Measurements from ENCODE around the gene TAPBPL.
"Not testable (repeated sequence)": the region's sequence is repeated elsewhere in the genome, so short reads cannot be mapped to it uniquely, and the experiment has no call there.

TAPBPL gene

DNA sequence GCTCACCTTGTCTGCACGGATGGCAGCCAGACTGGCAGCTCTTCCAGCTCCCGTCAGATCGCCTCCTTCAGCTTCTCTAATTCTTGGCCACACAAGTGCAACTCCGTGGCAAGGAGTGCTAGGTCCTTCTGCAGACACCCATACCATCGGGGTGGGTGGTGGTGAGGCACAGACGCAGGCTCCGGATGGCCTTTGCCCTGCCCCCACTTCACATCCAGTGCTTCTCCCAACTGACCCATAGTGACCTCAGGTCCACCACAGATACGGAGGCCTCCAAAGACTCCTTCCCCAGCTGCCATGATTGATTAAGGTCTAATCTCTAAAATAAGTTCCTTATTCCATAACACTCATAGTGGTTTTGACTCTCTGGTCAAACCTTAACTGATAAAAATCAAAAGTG, 27.0 kb upstream of the TAPBPL start:
- no peak overlapping the region for H3K9ac ChIP-seq (ENCODE audit: low read length in 5 of 5)
- H3K4me3 ChIP-seq (ENCODE audit: low read depth in 1 of 5, low read length in 5 of 5), result no peak overlapping the region
- H3K9me3 ChIP-seq (ENCODE audit: control insufficient read depth in 5 of 5, low read length in 5 of 5), result no peaks in the 10 kb centered on the region
- no peak overlapping the region for H3K27ac ChIP-seq (ENCODE audit: low read depth, low read length)
- no peaks in the 10 kb centered on the region for H3K36me3 ChIP-seq (ENCODE audit: control insufficient read depth in 5 of 5, insufficient read depth in 5 of 5, low read length in 5 of 5)
- H3K27me3 ChIP-seq (ENCODE audit: control insufficient read depth in 5 of 5, insufficient read depth in 4 of 5, low read length in 5 of 5), result no peaks in the 10 kb centered on the region
- peaks cover 2 to 12% (median 9%) of the 10 kb centered on the region in 5 donors for H3K4me1 ChIP-seq (ENCODE audit: control insufficient read depth in 5 of 5, insufficient read depth in 5 of 5, low read length in 5 of 5)

DNA sequence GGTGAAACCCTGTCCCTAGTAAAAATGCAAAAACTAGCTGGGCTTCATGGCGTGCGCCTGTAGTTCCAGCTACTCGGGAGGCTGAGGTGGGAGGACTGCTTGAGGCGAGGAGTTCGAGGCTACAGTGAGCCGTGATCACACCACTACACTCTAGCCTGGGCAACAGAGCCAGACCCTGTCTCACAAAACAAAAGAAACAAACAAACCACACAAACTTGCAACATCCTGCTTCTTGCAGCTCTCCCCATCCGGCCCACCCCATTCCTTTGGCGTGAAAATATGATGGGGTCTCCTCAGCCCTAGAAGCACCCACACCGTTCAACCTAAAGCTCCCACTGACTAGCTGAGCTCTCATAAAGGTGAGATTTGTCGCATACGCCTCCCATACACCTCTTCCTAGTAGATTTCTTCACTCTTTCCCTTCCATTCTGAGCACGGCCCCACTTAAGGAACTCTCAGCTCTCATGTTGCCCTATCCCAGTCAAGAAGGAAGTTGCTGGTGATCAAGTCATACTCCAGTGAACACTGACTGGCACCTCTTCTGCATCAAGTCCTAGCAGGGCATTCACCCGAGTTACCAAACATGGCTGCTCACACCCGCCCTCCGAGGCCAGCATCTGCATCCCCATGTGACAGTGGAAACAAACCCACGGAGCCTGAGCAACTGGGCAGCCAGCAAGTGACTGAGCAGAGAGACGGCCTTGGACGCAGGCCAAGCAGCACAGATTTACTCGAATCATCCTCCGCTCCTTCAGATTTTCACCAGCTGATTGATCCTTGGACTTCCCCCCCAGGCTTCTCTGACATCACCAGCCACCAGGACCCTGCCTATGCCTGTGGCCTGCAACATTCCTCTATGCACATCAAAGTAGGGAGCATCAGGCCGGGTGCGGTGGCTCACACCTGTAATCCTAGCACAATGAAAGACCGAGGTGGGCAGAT, 26.0 kb upstream of the TAPBPL start:
- Histone ChIP-seq H3K27me3 (ENCODE audit: control insufficient read depth in 5 of 5, insufficient read depth in 4 of 5, low read length in 5 of 5) (no peaks in the 10 kb centered on the region), H3K27ac (ENCODE audit: low read depth, low read length) (no peak overlapping the region), H3K9me3 (ENCODE audit: control insufficient read depth in 5 of 5, low read length in 5 of 5) (no peaks in the 10 kb centered on the region), H3K4me3 (ENCODE audit: low read depth in 1 of 5, low read length in 5 of 5) (no peak overlapping the region), H3K9ac (ENCODE audit: low read length in 5 of 5) (no peak overlapping the region), H3K4me1 (ENCODE audit: control insufficient read depth in 5 of 5, insufficient read depth in 5 of 5, low read length in 5 of 5) (peaks cover 9 to 19% (median 18%) of the 10 kb centered on the region in 5 donors), H3K36me3 (ENCODE audit: control insufficient read depth in 5 of 5, insufficient read depth in 5 of 5, low read length in 5 of 5) (no peaks in the 10 kb centered on the region)

DNA sequence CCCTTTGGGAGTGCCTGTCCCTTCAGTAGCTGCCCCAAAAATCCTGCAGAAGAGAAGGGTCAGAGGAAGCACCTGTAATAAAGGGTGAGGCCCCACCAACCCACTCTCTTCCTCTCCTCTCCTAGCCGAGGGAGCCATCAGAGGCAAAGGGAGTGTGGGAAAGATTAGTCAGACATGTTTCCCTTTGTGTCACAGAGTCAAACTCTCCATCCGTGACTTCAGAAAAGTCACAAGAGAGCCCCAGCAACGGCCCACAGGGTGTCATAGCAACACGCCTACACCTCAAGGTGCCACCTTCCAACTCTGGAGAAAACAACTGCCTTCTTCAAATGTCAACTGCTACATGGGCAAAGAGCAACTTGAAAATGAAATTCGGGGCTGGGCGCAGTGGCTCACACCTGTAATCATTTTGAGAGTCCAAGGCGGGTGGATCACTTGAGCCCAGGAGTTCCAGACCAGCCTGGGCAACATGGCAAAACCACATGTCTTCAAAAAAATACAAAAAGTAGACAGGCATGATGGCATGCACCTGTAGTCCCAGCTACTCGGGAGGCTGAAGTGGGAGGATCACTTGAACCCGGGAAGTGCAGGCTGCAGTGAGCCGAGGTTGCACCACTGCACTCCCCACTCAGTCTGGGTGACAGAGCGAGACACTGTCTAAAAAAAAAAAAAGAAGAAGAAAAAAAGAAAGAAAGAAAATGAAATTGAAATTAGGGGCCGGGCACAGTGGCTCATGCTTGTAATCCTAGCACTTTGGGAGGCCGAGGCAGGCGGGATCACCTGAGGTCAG, 24.8 kb upstream of the TAPBPL start:
- Histone ChIP-seq H3K9me3 (ENCODE audit: control insufficient read depth in 5 of 5, low read length in 5 of 5) (no peaks in the 10 kb centered on the region), H3K27me3 (ENCODE audit: control insufficient read depth in 5 of 5, insufficient read depth in 4 of 5, low read length in 5 of 5) (no peaks in the 10 kb centered on the region), H3K27ac (ENCODE audit: low read depth, low read length) (no peak overlapping the region), H3K4me1 (ENCODE audit: control insufficient read depth in 5 of 5, insufficient read depth in 5 of 5, low read length in 5 of 5) (peaks cover 12 to 27% (median 22%) of the 10 kb centered on the region in 5 donors), H3K9ac (ENCODE audit: low read length in 5 of 5) (no peak overlapping the region), H3K36me3 (ENCODE audit: control insufficient read depth in 5 of 5, insufficient read depth in 5 of 5, low read length in 5 of 5) (no peaks in the 10 kb centered on the region), H3K4me3 (ENCODE audit: low read depth in 1 of 5, low read length in 5 of 5) (no peak overlapping the region)

DNA sequence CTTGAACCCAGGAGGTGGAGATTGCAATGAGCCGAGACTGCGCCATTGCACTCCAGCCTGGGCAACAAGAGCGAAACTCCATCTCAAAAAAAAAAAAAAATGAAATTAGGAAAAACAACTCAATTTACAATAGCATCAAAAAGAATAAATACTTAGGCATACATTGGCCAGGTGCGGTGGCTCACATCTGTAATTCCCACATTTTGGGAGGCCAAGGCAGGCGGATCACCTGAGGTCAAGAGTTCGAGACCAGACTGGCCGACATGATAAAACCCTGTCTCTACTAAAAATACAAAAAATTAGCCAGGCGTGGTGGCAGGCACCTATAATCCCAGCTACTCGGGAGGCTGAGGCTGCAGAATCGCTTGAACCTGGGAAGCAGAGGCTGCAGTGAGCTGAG, 24.0 kb upstream of the TAPBPL start:
- not testable (repeated sequence) for H3K27ac ChIP-seq (ENCODE audit: low read depth, low read length); H3K9ac ChIP-seq (ENCODE audit: low read length in 5 of 5)

DNA sequence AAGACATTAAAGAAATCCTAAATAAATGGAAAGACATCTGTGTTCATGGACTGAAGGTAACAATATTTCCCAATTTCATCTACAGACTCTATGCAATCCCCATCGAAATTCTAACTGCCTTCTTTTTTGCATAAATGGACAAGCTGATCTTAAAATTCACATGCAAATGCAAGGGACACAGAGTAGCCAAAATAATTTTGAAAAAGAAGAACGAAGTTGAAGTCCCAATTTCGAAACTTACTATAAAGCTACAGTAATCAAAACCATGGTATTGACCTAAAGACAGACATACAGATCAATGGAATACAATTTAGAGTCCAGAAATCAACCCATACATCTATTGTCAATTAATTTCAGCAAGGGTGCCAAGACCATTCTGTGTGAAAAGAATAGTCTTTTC, 23.5 kb upstream of the TAPBPL start:
- Histone ChIP-seq H3K4me1 (ENCODE audit: control insufficient read depth in 5 of 5, insufficient read depth in 5 of 5, low read length in 5 of 5) (peaks cover 12 to 25% (median 20%) of the 10 kb centered on the region in 5 donors), H3K36me3 (ENCODE audit: control insufficient read depth in 5 of 5, insufficient read depth in 5 of 5, low read length in 5 of 5) (no peaks in the 10 kb centered on the region), H3K9me3 (ENCODE audit: control insufficient read depth in 5 of 5, low read length in 5 of 5) (no peaks in the 10 kb centered on the region), H3K27me3 (ENCODE audit: control insufficient read depth in 5 of 5, insufficient read depth in 4 of 5, low read length in 5 of 5) (no peaks in the 10 kb centered on the region), H3K27ac (ENCODE audit: low read depth, low read length) (no peak overlapping the region), H3K4me3 (ENCODE audit: low read depth in 1 of 5, low read length in 5 of 5) (no peak overlapping the region), H3K9ac (ENCODE audit: low read length in 5 of 5) (no peak overlapping the region)

More for the DNA sequence above, 24.0 kb upstream of the TAPBPL start:
- not testable (repeated sequence) for H3K9me3 ChIP-seq (ENCODE audit: control insufficient read depth in 5 of 5, low read length in 5 of 5); H3K36me3 ChIP-seq (ENCODE audit: control insufficient read depth in 5 of 5, insufficient read depth in 5 of 5, low read length in 5 of 5); H3K4me3 ChIP-seq (ENCODE audit: low read depth in 1 of 5, low read length in 5 of 5); H3K27me3 ChIP-seq (ENCODE audit: control insufficient read depth in 5 of 5, insufficient read depth in 4 of 5, low read length in 5 of 5)
- H3K4me1 ChIP-seq (ENCODE audit: control insufficient read depth in 5 of 5, insufficient read depth in 5 of 5, low read length in 5 of 5), result peaks cover 12 to 27% (median 22%) of the 10 kb centered on the region in 5 donors

DNA sequence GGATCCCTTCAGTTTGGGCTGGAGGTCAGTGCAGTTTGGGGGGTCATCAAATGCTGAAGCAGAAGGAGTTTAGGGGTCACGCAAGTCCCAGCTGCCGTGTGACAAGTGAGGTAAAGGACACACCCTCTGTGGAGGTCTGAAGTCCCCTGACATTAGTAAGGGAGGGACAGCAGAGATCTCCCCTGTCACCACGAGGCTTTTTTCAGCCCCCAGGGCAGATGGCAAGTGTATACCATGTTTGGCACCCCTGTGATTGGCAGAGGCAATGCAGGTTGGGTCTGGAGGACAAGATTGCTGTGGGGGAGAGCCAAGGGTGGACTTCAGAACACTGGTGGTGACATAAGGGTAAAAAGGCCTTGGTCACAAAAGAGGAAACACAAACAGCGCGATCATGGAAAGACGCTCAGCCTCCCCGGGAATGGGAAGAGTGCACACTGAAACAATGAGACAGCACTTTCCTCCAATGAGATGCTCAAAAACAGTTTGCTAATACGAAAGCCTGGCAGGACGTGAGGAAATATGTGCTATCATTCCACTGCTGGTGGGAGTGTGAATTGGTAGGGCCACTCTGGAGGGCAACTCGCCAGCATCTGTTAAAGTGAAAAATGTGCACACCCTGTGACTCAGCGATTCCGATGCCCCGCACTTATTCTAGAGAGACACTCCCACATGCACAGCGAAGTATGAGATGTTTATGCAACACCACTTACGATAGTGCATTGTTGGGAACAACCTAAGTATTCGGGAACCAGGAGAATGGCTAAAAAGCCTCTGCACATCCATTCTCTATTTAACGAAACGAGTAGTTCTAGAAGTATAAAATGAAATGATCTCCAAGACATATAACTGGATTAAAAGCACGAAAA, 21.5 kb upstream of the TAPBPL start:
- Histone ChIP-seq H3K9ac (ENCODE audit: low read length in 5 of 5) (peak overlapping the region in 4 of 5 donors; percentile 28 to 59 (median 46)), H3K4me3 (ENCODE audit: low read depth in 1 of 5, low read length in 5 of 5) (peak overlapping the region; percentile 38 to 60 (median 56)), H3K9me3 (ENCODE audit: control insufficient read depth in 5 of 5, low read length in 5 of 5) (no peaks in the 10 kb centered on the region), H3K36me3 (ENCODE audit: control insufficient read depth in 5 of 5, insufficient read depth in 5 of 5, low read length in 5 of 5) (no peaks in the 10 kb centered on the region), H3K4me1 (ENCODE audit: control insufficient read depth in 5 of 5, insufficient read depth in 5 of 5, low read length in 5 of 5) (peaks cover 10 to 17% (median 13%) of the 10 kb centered on the region in 5 donors), H3K27me3 (ENCODE audit: control insufficient read depth in 5 of 5, insufficient read depth in 4 of 5, low read length in 5 of 5) (no peaks in the 10 kb centered on the region), H3K27ac (ENCODE audit: low read depth, low read length) (peak overlapping the region; percentile 81)

DNA sequence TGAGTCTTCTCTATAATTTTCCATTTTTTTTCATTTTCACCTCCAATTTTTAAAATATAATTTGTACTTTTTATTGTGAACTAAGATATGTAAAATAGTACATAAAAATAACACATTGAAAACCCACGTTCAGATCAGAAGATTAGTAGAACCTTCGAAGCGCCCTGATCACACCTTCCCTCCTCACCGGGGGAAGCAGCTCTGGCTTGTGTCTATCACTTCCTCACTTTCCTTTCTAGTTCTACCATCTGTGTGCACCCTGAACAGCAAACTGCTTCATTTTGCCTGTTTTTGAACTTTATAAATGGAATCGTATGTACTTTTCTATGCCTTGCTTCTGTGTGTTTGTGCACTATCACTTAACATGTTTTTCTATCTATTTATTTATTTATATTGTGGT, 18.9 kb upstream of the TAPBPL start:
- H3K27ac ChIP-seq (ENCODE audit: low read depth, low read length), result no peak overlapping the region
- H3K9ac ChIP-seq (ENCODE audit: low read length in 5 of 5), result no peak overlapping the region
- no peaks in the 10 kb centered on the region for H3K27me3 ChIP-seq (ENCODE audit: control insufficient read depth in 5 of 5, insufficient read depth in 4 of 5, low read length in 5 of 5)
- no peaks in the 10 kb centered on the region for H3K9me3 ChIP-seq (ENCODE audit: control insufficient read depth in 5 of 5, low read length in 5 of 5)
- H3K4me3 ChIP-seq (ENCODE audit: low read depth in 1 of 5, low read length in 5 of 5), result no peak overlapping the region
- no peaks in the 10 kb centered on the region for H3K36me3 ChIP-seq (ENCODE audit: control insufficient read depth in 5 of 5, insufficient read depth in 5 of 5, low read length in 5 of 5)
- H3K4me1 ChIP-seq (ENCODE audit: control insufficient read depth in 5 of 5, insufficient read depth in 5 of 5, low read length in 5 of 5), result peaks cover 10 to 17% (median 13%) of the 10 kb centered on the region in 5 donors

DNA sequence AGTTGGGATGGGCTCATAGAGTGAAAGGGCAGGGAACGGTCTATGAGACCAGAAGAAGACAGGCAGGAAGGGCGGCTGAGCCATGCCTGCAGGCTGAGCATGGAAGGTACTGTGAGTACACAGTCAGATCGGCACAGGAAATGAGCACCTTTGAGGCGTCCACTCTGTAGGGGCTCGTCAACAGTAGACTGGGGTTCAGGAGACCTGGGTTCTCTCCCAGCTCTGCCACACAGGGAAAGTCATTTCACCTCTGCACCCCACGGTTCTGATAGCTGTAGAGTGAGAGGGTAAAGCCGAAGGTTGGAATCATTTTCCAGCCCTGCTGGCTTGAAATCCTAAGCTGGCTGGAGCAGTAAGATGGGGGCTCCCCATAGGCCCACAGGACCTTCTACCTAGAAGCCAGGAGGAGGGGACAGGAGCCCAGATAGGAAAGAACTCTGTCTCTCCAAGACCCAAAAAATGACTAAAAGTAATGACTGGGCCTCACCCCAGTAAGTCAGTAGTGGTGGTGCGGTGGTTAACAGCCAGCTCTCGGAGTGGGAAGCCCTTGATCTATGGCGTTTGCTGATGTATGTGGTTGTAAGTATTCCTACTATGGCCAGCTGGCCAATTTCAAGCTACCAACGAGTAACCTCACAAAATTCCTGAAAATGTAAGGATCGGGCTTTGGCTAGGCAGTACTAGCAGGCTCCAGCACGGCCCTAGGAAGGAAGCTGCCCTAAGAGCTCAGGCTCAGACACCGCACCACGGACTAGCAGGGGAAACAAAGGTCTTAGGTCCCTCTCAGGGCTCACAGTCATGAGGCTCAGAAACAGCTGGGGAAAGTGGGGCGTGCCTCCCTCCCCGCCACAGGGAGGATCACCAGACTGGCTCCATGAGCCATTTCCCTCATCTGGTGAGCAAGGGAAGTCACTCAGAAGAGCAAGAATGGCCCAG, 17.4 kb upstream of the TAPBPL start:
- Histone ChIP-seq H3K27ac (ENCODE audit: low read depth, low read length) (no peak overlapping the region), H3K4me3 (ENCODE audit: low read depth in 1 of 5, low read length in 5 of 5) (no peak overlapping the region), H3K36me3 (ENCODE audit: control insufficient read depth in 5 of 5, insufficient read depth in 5 of 5, low read length in 5 of 5) (peaks cover 0 to 2% (median 0%) of the 10 kb centered on the region in 5 donors), H3K9ac (ENCODE audit: low read length in 5 of 5) (no peak overlapping the region), H3K27me3 (ENCODE audit: control insufficient read depth in 5 of 5, insufficient read depth in 4 of 5, low read length in 5 of 5) (no peaks in the 10 kb centered on the region), H3K9me3 (ENCODE audit: control insufficient read depth in 5 of 5, low read length in 5 of 5) (no peaks in the 10 kb centered on the region), H3K4me1 (ENCODE audit: control insufficient read depth in 5 of 5, insufficient read depth in 5 of 5, low read length in 5 of 5) (peaks cover 10 to 17% (median 13%) of the 10 kb centered on the region in 5 donors)
